BE2C (cell line): ENCODE results near the gene SULT2B1.

Experiments
- DNase-seq: peaks from one replicate; pipeline ENCODE4 v3.0.0-alpha.2; 2020
- H3K27me3 ChIP-seq: fragments of 250-450 bp; sonication (Bioruptor Pico); 2 replicates; pipeline ENCODE4 v1.5.1; 2020; ENCODE audit warnings: mild to moderate bottlenecking
- H3K36me3 ChIP-seq: fragments of 250-450 bp; sonication (Bioruptor Pico); 2 replicates; pipeline ENCODE4 v1.5.1; 2020; ENCODE audit warnings: mild to moderate bottlenecking
- H3K4me1 ChIP-seq: fragments of 250-450 bp; sonication (Bioruptor Pico); 2 replicates; pipeline ENCODE4 v1.5.1; 2020
- H3K4me3 ChIP-seq: 2 replicates; pipeline ENCODE4 v1.5.1; 2011; ENCODE audit warnings: low read depth, low read length
- H3K9me3 ChIP-seq: fragments of 250-450 bp; sonication (Bioruptor Pico); 2 replicates; pipeline ENCODE4 v1.5.1; 2020
- TF ChIP-seq, protein P1 (sequence below): IDR thresholded peaks from 2 replicates; pipeline ENCODE4 v1.5.1; 2012; ENCODE audit warnings: mild to moderate bottlenecking, low read depth, low read length

Gene SULT2B1

DNA sequence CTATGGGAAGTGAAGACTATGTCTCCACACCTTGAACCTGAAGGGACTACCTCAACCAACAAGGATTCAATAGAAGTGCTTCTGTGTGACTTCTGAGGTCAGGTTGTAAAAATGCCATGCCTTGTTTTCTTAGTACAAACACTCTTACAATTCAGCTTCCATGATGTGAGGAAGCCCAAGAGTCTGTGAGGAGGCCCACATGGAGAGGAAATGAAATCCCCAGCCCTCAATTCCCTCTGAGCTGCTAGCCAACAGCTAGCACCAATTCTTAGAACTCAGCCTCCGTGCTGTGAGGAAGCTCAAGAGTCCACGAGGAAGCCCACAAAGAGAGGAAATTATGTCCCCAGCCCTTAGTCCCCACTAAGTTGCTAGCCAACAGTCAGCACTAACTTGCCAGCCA lies 27.8 kb upstream of the SULT2B1 start:
- H3K36me3 ChIP-seq: no peaks in the 10 kb centered on the region
- H3K4me3 ChIP-seq: no peak overlapping the region
- DNase-seq: no peak
- H3K27me3 ChIP-seq: no peaks in the 10 kb centered on the region
- no peaks in the 10 kb centered on the region for H3K4me1 ChIP-seq
- H3K9me3 ChIP-seq: peaks cover 2% of the 10 kb centered on the region; the same call in 1 of the 2 replicates
- TF ChIP-seq, protein P1, sequence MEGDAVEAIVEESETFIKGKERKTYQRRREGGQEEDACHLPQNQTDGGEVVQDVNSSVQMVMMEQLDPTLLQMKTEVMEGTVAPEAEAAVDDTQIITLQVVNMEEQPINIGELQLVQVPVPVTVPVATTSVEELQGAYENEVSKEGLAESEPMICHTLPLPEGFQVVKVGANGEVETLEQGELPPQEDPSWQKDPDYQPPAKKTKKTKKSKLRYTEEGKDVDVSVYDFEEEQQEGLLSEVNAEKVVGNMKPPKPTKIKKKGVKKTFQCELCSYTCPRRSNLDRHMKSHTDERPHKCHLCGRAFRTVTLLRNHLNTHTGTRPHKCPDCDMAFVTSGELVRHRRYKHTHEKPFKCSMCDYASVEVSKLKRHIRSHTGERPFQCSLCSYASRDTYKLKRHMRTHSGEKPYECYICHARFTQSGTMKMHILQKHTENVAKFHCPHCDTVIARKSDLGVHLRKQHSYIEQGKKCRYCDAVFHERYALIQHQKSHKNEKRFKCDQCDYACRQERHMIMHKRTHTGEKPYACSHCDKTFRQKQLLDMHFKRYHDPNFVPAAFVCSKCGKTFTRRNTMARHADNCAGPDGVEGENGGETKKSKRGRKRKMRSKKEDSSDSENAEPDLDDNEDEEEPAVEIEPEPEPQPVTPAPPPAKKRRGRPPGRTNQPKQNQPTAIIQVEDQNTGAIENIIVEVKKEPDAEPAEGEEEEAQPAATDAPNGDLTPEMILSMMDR: no peak

DNA sequence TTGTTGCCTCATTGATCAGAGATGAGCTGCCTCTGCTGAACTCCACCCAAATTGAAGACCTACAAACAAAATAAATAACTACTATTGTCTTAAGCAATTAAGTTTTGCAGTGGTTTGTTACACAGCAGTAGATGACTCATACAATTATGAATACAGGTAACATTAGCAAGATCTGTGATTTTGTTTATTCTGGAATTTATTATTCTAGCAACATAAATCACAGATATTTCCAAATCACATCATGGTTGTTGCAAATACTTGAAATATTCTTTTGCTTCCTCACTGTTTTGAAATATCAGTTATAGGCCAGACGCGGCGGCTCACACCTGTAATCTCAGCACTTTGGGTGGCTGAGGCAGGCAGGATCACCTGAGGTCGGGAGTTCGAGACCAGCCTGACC lies 27.2 kb upstream of the SULT2B1 start:
- H3K4me1 ChIP-seq: no peaks in the 10 kb centered on the region
- no peaks in the 10 kb centered on the region for H3K36me3 ChIP-seq
- H3K9me3 ChIP-seq: peaks cover 2% of the 10 kb centered on the region; the same call in 1 of the 2 replicates
- no peak overlapping the region for H3K4me3 ChIP-seq
- no peak for DNase-seq
- H3K27me3 ChIP-seq: no peaks in the 10 kb centered on the region
- TF ChIP-seq, protein P1: no peak

DNA sequence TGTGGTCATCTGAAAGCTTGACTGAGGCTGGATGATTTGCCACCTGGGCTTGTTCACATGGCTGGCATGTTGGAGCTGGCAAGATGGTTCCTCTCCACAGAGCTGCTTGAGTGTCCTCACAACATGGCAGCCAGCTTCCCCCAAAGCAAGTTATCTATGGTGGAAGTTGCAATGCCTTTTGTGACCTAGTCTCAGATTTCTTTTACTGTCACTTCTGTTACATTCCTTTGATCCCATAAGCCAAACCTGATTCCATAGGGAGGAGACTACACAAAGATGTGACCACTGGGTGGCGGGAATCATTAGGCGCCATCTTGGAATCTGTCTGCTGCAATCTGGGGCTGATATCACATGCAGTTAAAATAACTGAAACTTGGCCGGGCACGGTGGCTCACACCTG lies 22.8 kb upstream of the SULT2B1 start:
- TF ChIP-seq, protein P1: no peak
- Histone ChIP-seq H3K4me3 (no peak overlapping the region), H3K9me3 (peaks cover 2% of the 10 kb centered on the region; the same call in 1 of the 2 replicates), H3K27me3 (no peaks in the 10 kb centered on the region), H3K36me3 (no peaks in the 10 kb centered on the region), H3K4me1 (no peaks in the 10 kb centered on the region)
- no peak for DNase-seq

DNA sequence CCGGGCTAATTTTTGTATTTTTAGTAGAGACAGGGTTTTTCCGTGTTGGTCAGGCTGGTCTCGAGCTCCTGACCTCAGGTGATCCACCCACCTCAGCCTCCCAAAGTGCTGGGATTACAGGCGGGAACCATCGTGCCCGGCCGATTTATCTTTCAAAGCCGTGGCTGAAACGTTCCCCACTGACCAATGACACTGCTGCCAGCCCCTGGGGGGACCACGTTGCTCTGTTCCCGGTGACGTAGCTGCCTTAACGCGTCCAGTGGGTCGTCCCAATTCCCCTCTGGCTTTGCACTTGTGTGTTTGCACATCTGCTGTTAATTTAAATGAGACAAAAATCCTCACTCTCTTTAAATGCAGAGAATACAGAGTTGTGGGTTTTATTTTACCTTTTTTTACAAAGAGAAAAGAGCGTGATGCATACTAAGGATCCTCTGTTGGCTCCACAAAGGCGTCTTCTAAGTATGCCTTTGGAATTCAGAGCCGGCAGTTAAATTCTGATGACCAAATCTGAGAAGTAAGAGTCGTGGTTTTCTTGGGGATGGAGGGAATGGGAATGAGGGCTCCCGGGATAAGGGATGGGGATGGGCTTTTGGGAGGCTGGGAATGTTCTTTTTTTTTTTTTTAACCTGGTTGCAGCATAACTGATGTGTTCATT lies 21.8 kb upstream of the SULT2B1 start:
- H3K27me3 ChIP-seq: no peaks in the 10 kb centered on the region

DNA sequence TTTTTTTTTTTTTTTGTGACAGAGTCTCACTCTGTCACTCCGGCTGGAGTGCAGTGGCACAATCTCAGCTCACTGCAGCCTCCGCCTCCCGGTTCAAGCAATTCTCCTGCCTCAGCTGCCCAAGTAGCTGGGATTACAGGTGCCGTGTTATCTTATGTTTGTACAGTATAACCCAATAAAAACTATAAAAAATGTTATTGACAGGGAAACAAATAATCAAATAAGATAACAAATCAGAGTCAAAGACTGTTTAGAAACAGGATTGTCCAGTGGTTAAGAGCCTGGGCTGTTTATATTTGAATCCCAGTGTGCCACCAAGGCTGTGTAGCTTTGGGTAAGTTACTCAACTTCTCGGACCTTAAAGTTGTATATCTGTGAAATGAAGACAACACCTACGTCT lies 21.2 kb upstream of the SULT2B1 start:
- TF ChIP-seq, protein P1: no peak

More for the DNA sequence above, 21.8 kb upstream of the SULT2B1 start:
- Histone ChIP-seq H3K4me1 (no peaks in the 10 kb centered on the region), H3K4me3 (peak overlapping the region; percentile 3; the same call in 1 of the 2 replicates), H3K9me3 (peaks cover 2% of the 10 kb centered on the region; the same call in 1 of the 2 replicates), H3K36me3 (no peaks in the 10 kb centered on the region)
- no peak for DNase-seq
- TF ChIP-seq, protein P1: no peak

DNA sequence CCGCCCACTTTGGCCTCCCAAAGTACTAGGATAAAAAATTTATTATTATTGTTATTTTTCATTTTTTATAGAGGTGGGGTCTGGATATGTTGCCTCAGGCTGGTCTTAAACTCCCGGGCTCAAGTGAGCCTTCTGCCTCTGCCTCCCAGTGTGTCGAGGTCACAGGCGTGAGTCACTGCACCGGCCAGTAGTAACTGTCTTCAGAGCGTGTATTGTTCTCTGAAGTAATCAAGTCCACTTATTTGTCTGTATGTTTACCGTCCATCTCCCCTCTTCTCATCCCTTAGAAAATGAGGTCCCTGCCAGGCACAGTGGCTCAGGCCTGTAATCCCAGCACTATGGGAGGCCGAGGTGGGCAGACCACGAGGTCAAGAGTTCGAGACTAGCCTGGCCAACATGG lies 18.2 kb upstream of the SULT2B1 start:
- TF ChIP-seq, protein P1: no peak
- no peaks in the 10 kb centered on the region for H3K36me3 ChIP-seq
- no peaks in the 10 kb centered on the region for H3K4me1 ChIP-seq
- no peaks in the 10 kb centered on the region for H3K27me3 ChIP-seq
- DNase-seq: no peak
- H3K9me3 ChIP-seq: 0 out of 2 replicates have a peak, but pooled peaks cover 2% of the 10 kb centered on the region
- no peak overlapping the region for H3K4me3 ChIP-seq

More for the DNA sequence above, 21.2 kb upstream of the SULT2B1 start:
- peaks cover 2% of the 10 kb centered on the region; the same call in 1 of the 2 replicates for H3K9me3 ChIP-seq
- H3K4me1 ChIP-seq: no peaks in the 10 kb centered on the region
- H3K4me3 ChIP-seq: no peak overlapping the region
- H3K36me3 ChIP-seq: no peaks in the 10 kb centered on the region
- no peak for DNase-seq
- no peaks in the 10 kb centered on the region for H3K27me3 ChIP-seq
